ENCODE measurements around the gene VPS51.

DNA sequence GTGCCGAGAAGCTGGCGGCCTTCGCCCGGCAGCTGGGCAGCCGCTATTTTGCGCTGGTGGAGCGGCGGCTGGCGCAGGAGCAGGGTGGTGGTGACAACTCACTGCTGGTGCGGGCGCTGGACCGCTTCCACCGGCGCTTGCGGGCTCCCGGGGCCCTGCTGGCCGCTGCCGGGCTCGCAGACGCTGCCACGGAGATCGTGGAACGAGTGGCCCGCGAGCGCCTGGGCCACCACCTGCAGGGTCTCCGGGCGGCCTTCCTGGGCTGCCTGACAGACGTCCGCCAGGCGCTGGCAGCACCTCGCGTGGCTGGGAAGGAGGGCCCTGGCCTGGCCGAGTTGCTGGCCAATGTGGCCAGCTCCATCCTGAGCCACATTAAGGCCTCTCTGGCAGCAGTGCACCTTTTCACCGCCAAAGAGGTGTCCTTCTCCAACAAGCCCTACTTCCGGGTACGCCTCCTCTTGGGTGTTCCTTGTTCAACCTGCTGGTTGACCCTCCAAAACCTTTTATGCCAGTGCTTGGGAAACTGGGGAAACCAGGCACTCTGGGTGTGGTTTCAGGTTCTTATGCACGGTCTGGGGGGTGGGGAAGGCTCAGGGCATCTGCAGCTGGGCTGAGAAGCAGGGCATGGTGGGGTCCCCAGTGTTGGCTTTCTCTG lies 12.6 kb downstream of the VPS51 start:
- TF ChIP-seq POLR2A (IDR thresholded peaks at IDR 0.05): no peak
- TF ChIP-seq, protein P1, sequence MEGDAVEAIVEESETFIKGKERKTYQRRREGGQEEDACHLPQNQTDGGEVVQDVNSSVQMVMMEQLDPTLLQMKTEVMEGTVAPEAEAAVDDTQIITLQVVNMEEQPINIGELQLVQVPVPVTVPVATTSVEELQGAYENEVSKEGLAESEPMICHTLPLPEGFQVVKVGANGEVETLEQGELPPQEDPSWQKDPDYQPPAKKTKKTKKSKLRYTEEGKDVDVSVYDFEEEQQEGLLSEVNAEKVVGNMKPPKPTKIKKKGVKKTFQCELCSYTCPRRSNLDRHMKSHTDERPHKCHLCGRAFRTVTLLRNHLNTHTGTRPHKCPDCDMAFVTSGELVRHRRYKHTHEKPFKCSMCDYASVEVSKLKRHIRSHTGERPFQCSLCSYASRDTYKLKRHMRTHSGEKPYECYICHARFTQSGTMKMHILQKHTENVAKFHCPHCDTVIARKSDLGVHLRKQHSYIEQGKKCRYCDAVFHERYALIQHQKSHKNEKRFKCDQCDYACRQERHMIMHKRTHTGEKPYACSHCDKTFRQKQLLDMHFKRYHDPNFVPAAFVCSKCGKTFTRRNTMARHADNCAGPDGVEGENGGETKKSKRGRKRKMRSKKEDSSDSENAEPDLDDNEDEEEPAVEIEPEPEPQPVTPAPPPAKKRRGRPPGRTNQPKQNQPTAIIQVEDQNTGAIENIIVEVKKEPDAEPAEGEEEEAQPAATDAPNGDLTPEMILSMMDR (IDR thresholded peaks at IDR 0.05): no peak
- TF ChIP-seq EP300 (IDR thresholded peaks at IDR 0.05): no peak

Measured in tibial nerve (tissue), 4 donors.